ENCODE results near the gene POT1.

DNA sequence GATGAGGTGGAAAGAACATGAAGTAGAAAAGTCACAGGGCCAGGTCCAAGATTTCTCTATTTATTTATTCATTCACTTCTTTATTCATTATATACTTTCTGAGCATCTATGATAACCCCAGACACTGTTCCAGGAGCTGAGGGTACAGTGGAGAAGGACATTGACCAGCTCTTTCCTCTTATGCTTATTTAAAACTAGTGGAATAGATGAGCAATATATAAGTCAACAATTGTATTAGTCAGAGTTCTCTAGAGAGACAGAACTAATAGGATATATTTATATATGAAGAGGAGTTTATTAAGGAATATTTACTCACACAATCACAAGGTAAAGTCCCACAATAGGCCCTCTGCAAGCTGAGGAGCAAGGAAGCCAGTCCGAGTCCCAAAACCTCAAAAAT lies 149.0 kb downstream of the POT1 start:
- TF ChIP-seq, protein P1, sequence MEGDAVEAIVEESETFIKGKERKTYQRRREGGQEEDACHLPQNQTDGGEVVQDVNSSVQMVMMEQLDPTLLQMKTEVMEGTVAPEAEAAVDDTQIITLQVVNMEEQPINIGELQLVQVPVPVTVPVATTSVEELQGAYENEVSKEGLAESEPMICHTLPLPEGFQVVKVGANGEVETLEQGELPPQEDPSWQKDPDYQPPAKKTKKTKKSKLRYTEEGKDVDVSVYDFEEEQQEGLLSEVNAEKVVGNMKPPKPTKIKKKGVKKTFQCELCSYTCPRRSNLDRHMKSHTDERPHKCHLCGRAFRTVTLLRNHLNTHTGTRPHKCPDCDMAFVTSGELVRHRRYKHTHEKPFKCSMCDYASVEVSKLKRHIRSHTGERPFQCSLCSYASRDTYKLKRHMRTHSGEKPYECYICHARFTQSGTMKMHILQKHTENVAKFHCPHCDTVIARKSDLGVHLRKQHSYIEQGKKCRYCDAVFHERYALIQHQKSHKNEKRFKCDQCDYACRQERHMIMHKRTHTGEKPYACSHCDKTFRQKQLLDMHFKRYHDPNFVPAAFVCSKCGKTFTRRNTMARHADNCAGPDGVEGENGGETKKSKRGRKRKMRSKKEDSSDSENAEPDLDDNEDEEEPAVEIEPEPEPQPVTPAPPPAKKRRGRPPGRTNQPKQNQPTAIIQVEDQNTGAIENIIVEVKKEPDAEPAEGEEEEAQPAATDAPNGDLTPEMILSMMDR (IDR thresholded peaks at IDR 0.05; ENCODE audit: control extremely low read depth in 1 of 3, insufficient read depth in 1 of 3, low read depth in 1 of 3, low read length in 3 of 3) = no peak
- no peak for TF ChIP-seq RAD21 (IDR thresholded peaks at IDR 0.05 in 1 of 2, conservative IDR thresholded peaks at IDR 0.05 in 1 of 2; ENCODE audit: low read depth in 2 of 2, low read length in 2 of 2)
- TF ChIP-seq, protein P2, sequence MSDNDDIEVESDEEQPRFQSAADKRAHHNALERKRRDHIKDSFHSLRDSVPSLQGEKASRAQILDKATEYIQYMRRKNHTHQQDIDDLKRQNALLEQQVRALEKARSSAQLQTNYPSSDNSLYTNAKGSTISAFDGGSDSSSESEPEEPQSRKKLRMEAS (IDR thresholded peaks at IDR 0.05) = no peak
- no peak for TF ChIP-seq POLR2A (IDR thresholded peaks at IDR 0.05; ENCODE audit: control extremely low read depth in 1 of 2, low read depth in 2 of 2, low read length in 2 of 2)
- no peak for TF ChIP-seq YY1 (IDR thresholded peaks at IDR 0.05; ENCODE audit: low read depth, low read length)
- no peak for TF ChIP-seq EP300 (IDR thresholded peaks at IDR 0.05; ENCODE audit: borderline replicate concordance in 1 of 2, low read depth in 2 of 2, low read length in 2 of 2)
- TF ChIP-seq NRF1 (IDR thresholded peaks at IDR 0.05; ENCODE audit: low read depth, low read length) = no peak
- TF ChIP-seq CREB1 (IDR thresholded peaks at IDR 0.05) = no peak
